Measurements from ENCODE around the gene XRCC4. TPM values are rescaled to one million over a fixed set of nuclear protein-coding genes. Genes with fewer than 3 reads are reported as not detected.

XRCC4 gene
- total RNA-seq, 1 donor from 2014 or later: 12.9 TPM

DNA sequence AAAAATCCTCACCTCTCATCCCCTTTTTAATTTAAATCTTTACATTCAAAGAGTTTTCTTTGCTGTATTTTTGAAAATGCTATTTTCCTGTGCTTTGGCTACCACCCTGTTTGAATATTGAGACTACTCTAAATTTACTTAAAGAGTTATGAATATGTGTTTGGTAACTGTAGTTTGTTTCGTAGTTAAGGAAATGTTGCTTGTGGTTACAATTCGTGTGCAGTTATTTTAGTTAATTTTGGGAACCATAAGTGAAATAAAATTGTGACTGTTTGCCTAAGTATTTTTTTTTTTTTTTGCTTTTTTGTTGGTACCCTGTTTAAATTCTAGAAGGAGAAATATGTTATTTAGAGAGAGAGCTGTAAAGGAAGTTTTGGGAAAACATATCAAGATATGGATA lies 78.7 kb downstream of the XRCC4 start:
- no peaks in the 10 kb centered on the region for H3K27me3 Mint-ChIP-seq
- TF ChIP-seq, protein P1, sequence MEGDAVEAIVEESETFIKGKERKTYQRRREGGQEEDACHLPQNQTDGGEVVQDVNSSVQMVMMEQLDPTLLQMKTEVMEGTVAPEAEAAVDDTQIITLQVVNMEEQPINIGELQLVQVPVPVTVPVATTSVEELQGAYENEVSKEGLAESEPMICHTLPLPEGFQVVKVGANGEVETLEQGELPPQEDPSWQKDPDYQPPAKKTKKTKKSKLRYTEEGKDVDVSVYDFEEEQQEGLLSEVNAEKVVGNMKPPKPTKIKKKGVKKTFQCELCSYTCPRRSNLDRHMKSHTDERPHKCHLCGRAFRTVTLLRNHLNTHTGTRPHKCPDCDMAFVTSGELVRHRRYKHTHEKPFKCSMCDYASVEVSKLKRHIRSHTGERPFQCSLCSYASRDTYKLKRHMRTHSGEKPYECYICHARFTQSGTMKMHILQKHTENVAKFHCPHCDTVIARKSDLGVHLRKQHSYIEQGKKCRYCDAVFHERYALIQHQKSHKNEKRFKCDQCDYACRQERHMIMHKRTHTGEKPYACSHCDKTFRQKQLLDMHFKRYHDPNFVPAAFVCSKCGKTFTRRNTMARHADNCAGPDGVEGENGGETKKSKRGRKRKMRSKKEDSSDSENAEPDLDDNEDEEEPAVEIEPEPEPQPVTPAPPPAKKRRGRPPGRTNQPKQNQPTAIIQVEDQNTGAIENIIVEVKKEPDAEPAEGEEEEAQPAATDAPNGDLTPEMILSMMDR (IDR thresholded peaks at IDR 0.05; ENCODE audit: unreplicated experiment): no peak
- no peaks in the 10 kb centered on the region for H3K9me3 Mint-ChIP-seq (ENCODE audit: low read depth)
- H3K36me3 Mint-ChIP-seq (ENCODE audit: insufficient read depth): no peaks in the 10 kb centered on the region
- H3K4me3 Mint-ChIP-seq (ENCODE audit: low read depth): no peak overlapping the region
- H3K4me1 Mint-ChIP-seq (ENCODE audit: low read depth): peaks cover 1% of the 10 kb centered on the region
- DNase-seq (ENCODE audit: low spot score, unreplicated experiment): no peak
- no peak overlapping the region for H3K27ac Mint-ChIP-seq

DNA sequence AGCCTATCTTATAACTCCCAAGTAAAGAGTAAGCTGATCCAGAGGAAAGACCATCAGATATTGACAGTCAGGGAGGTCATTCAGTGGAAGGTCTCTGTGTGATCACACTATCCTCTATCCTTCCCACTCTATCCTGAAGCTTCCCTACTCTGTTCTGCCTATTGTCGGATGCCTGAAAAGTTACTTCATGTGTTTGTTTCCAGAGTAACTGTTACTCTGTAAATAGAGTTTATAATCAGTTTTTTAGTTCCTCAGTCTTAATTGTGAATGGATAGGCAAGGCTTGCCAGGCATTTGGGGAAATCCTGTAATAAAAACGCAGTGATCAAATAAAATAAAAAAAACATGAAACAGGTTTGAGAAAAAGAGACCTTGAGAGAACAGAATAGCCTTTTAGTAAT lies 79.8 kb downstream of the XRCC4 start:
- Mint-ChIP-seq H3K4me3 (ENCODE audit: low read depth) (no peak overlapping the region), H3K4me1 (ENCODE audit: low read depth) (peaks cover 1% of the 10 kb centered on the region), H3K27ac (no peak overlapping the region), H3K36me3 (ENCODE audit: insufficient read depth) (no peaks in the 10 kb centered on the region), H3K27me3 (no peaks in the 10 kb centered on the region), H3K9me3 (ENCODE audit: low read depth) (no peaks in the 10 kb centered on the region)
- DNase-seq (ENCODE audit: low spot score, unreplicated experiment): no peak
- TF ChIP-seq, protein P1 (IDR thresholded peaks at IDR 0.05; ENCODE audit: unreplicated experiment): no peak

DNA sequence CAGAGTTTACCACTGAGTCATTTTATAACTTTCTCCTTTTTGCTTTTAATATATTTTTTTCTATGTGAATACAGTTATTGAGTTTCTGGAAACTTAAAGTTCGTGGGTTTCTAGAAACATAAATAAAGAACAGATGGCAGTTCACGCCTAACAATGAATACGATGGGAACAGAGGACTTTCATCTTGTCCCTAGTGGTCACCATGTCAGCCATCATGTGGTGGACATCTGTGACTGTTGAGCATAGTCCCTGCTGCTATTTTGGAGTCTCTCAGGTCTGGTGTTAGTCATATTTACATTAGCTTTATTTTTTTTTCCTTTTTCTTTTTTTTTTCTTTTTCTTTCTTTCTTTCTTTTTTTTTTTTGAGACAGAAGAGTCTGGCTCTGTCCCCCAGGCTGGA lies 85.3 kb downstream of the XRCC4 start:
- H3K36me3 Mint-ChIP-seq (ENCODE audit: insufficient read depth): no peaks in the 10 kb centered on the region
- H3K4me1 Mint-ChIP-seq (ENCODE audit: low read depth): no peaks in the 10 kb centered on the region
- H3K27me3 Mint-ChIP-seq: no peaks in the 10 kb centered on the region
- H3K27ac Mint-ChIP-seq: no peak overlapping the region
- TF ChIP-seq, protein P1 (IDR thresholded peaks at IDR 0.05; ENCODE audit: unreplicated experiment): no peak
- DNase-seq (ENCODE audit: low spot score, unreplicated experiment): no peak
- peaks cover 5% of the 10 kb centered on the region for H3K9me3 Mint-ChIP-seq (ENCODE audit: low read depth)
- H3K4me3 Mint-ChIP-seq (ENCODE audit: low read depth): no peak overlapping the region

DNA sequence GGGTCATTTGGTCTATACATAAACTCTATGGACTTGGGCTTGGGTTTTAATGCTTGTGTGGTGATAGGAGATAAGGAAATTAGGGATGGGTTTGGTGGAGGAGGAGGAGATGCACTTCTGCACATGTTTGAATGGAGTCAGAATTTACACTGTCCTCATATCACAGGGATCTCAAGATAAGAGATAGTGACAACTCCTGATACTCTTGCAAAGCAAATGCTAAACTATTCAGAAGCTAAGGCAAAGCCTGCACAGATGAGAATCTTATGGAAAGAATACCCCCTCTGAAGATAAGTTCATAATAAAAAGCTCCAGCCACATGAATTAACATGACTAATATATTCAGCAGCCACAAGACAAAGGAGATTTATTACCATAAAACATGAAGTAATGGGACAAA lies 90.2 kb downstream of the XRCC4 start:
- H3K9me3 Mint-ChIP-seq (ENCODE audit: low read depth): peaks cover 9% of the 10 kb centered on the region
- peaks cover 4% of the 10 kb centered on the region for H3K4me1 Mint-ChIP-seq (ENCODE audit: low read depth)
- DNase-seq (ENCODE audit: low spot score, unreplicated experiment): no peak
- H3K27me3 Mint-ChIP-seq: no peaks in the 10 kb centered on the region
- H3K4me3 Mint-ChIP-seq (ENCODE audit: low read depth): no peak overlapping the region
- H3K27ac Mint-ChIP-seq: no peak overlapping the region
- TF ChIP-seq, protein P1 (IDR thresholded peaks at IDR 0.05; ENCODE audit: unreplicated experiment): no peak
- H3K36me3 Mint-ChIP-seq (ENCODE audit: insufficient read depth): no peaks in the 10 kb centered on the region

DNA sequence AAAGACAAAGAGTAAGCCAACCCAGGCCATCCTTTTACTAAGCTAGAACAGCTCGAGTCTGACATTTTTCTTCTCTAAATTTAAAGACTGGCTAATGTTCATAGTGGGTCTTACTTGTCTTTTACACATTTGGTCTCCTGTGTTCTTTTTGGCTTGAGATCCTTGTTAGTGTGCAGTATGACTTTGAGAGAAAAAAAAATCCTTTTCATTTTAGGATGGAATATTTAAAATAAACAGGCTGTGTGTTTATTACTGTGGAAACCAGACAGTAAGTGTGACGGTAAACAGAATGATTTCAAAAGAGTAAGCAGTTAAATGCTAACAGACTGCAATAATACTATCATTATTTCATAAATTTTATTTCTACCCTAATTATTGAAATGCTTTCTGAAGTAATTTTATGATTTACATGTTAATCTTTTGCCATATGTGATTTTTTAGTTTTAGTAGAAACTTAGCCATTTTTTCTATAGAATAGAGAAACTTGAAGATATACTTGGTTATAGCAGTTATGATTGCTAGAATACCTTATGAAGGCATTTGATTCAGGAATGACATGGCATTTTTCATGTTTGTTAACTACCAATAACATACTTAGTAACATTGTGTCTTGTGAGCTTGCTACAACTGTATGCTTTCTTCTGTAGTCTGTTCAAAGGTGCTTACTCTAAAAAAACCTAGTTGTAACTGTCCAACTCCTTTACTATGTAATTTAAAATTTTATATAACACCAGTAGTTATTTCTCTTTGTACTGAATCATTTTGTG lies 92.4 kb downstream of the XRCC4 start:
- peaks cover 9% of the 10 kb centered on the region for H3K9me3 Mint-ChIP-seq (ENCODE audit: low read depth)
- TF ChIP-seq, protein P1 (IDR thresholded peaks at IDR 0.05; ENCODE audit: unreplicated experiment): no peak
- no peak overlapping the region for H3K4me3 Mint-ChIP-seq (ENCODE audit: low read depth)
- H3K36me3 Mint-ChIP-seq (ENCODE audit: insufficient read depth): no peaks in the 10 kb centered on the region
- DNase-seq (ENCODE audit: low spot score, unreplicated experiment): no peak
- H3K27me3 Mint-ChIP-seq: no peaks in the 10 kb centered on the region
- H3K27ac Mint-ChIP-seq: no peak overlapping the region
- peaks cover 4% of the 10 kb centered on the region for H3K4me1 Mint-ChIP-seq (ENCODE audit: low read depth)

All from progenitor cell of endocrine pancreas (in vitro differentiated cells).